Measurements from ENCODE around the gene MYH13.

MYH13 gene

GRCh38 chr17:10339051-10339450 lies 33.8 kb downstream of the MYH13 start:
- no peak for DNase-seq

GRCh38 chr17:10337976-10338375 lies 34.8 kb downstream of the MYH13 start:
- DNase-seq = no peak

GRCh38 chr17:10337136-10337535 lies 35.7 kb downstream of the MYH13 start:
- DNase-seq = no peak

- no peak for DNase-seq
These were observed 36.4 kb downstream of the MYH13 start for GRCh38 chr17:10336393-10336792.

- DNase-seq = peak; percentile 64
These were observed 40.3 kb downstream of the MYH13 start for GRCh38 chr17:10332515-10332914.

- no peak for DNase-seq
These were observed 43.6 kb downstream of the MYH13 start for GRCh38 chr17:10328971-10329923.

GRCh38 chr17:10328206-10328605 lies 44.6 kb downstream of the MYH13 start:
- no peak for DNase-seq

- peak; percentile 61 for DNase-seq
These were observed 45.2 kb downstream of the MYH13 start for GRCh38 chr17:10327640-10328039.

GRCh38 chr17:10325031-10325695 lies 47.6 kb downstream of the MYH13 start:
- no peak for DNase-seq

GRCh38 chr17:10323812-10324610 lies 48.8 kb downstream of the MYH13 start:
- DNase-seq = no peak

GRCh38 chr17:10318535-10318934 lies 54.3 kb downstream of the MYH13 start:
- peak; percentile 89 for DNase-seq

GRCh38 chr17:10317543-10317834 lies 55.3 kb downstream of the MYH13 start:
- no peak for DNase-seq

GRCh38 chr17:10316801-10317542 lies 55.8 kb downstream of the MYH13 start:
- no peak for DNase-seq

GRCh38 chr17:10314329-10314728 lies 58.5 kb downstream of the MYH13 start:
- peak; percentile 92 for DNase-seq

- no peak for DNase-seq
These were observed 59.7 kb downstream of the MYH13 start for GRCh38 chr17:10313037-10313672.

GRCh38 chr17:10311131-10311530 lies 61.7 kb downstream of the MYH13 start:
- DNase-seq = no peak

- no peak for DNase-seq
These were observed 63.5 kb downstream of the MYH13 start for GRCh38 chr17:10309003-10309974.

- DNase-seq = no peak
These were observed 66.2 kb downstream of the MYH13 start for GRCh38 chr17:10306585-10306984.

GRCh38 chr17:10305398-10305797 lies 67.4 kb downstream of the MYH13 start:
- DNase-seq = no peak

- no peak for DNase-seq
These were observed 68.0 kb downstream of the MYH13 start for GRCh38 chr17:10304758-10305300.

GRCh38 chr17:10297691-10298090 lies 75.1 kb downstream of the MYH13 start:
- DNase-seq = no peak

All from MV-4-11 (cell line).